Heart right ventricle (tissue), 16 donors: ENCODE measurements around the gene B3GALNT1. TPM values are rescaled to one million over a fixed set of nuclear protein-coding genes. Genes with fewer than 3 reads are reported as not detected.
"Not testable (repeated sequence)": the region's sequence is repeated elsewhere in the genome, so short reads cannot be mapped to it uniquely, and the experiment has no call there.

Experiments
- ATAC-seq, 8 donors: fragments of 200-7000 bp; cut with Tn5 transposase; one replicate each; pipeline ENCODE4 v1.9.1; 2020; ENCODE audit warnings: mild to moderate bottlenecking in 8 of 8, moderate library complexity in 8 of 8, moderate number of reproducible peaks in 1 of 8
- DNase-seq, 2 donors: peaks; one replicate each; pipeline ENCODE4 v3.0.0-alpha.2; 2020
- H3K27ac ChIP-seq, 10 donors: fragments of 200-600 bp; sonication (generic) in 2 of 10; one replicate each; pipeline versions ENCODE4 v1.5.0 to v1.8.0; 2020 to 2022; ENCODE audit warnings: mild to moderate bottlenecking in 3 of 10
- H3K27me3 ChIP-seq, 7 donors: fragments of 200-600 bp; one replicate each; pipeline ENCODE4 v1.8.0; 2021 to 2022; ENCODE audit warnings: mild to moderate bottlenecking in 2 of 7
- H3K36me3 ChIP-seq, 9 donors: fragments of 200-600 bp; sonication (generic) in 1 of 9; one replicate each; pipeline versions ENCODE4 v1.5.0 to v1.8.0; 2020 to 2022; ENCODE audit warnings: mild to moderate bottlenecking in 2 of 9
- H3K4me1 ChIP-seq, 9 donors: fragments of 200-600 bp; sonication (generic) in 1 of 9; one replicate each; pipeline versions ENCODE4 v1.5.0 to v1.8.0; 2020 to 2022; ENCODE audit warnings: mild to moderate bottlenecking in 4 of 9
- H3K4me3 ChIP-seq, 10 donors: fragments of 200-600 bp; sonication (generic) in 2 of 10; one replicate each; pipeline versions ENCODE4 v1.5.0 to v1.8.0; 2020 to 2022; ENCODE audit warnings: mild to moderate bottlenecking in 7 of 10, moderate library complexity in 2 of 10
- H3K9me3 ChIP-seq, 11 donors: fragments of 200-600 bp in 10 of 11; sonication (generic) in 2 of 11; one replicate each; pipeline versions ENCODE4 v1.5.0 to v1.8.0; 2013 to 2022; ENCODE audit warnings: mild to moderate bottlenecking in 2 of 11, control low read depth in 1 of 11, moderate library complexity in 1 of 11
- CTCF ChIP-seq, 9 donors: fragments of 200-600 bp; sonication (generic) in 2 of 9; IDR thresholded peaks; one replicate each; pipeline versions ENCODE4 v1.5.0 to v1.8.0; 2021 to 2022; ENCODE audit warnings: antibody characterized with exemption in 9 of 9, mild to moderate bottlenecking in 5 of 9, moderate library complexity in 1 of 9
- WGBS, 2 donors: extraction: QIAGEN DNeasy Blood & Tissue Kit; methylation state at CpG; one replicate each; pipeline ENCODE4 v1.1.7; 2013; ENCODE audit warnings: inconsistent platforms in 1 of 2; 5-methylcytosine and 5-hydroxymethylcytosine counted together
- intact Hi-C, 10 donors: fragments of 100-400 bp; cut with DNase I; formaldehyde crosslinking; loops; one replicate each; pipeline versions ENCODE4 v1.11.1 to v1.14.2; 2022
- polyA plus RNA-seq, 2 donors: library from polyadenylated mRNA; stranded (reverse); fragments of 200-250 nt; gene quantifications; one replicate each; pipeline ENCODE4 v1.2.3, GENCODE V29; 2013
- total RNA-seq, 10 donors: library from RNA; stranded (reverse); fragmentation: NEBNext Ultra II Directional in 3 of 10; extraction: Animal tissue kit (Norgen Biotek cat#: 25700) in 3 of 10; gene quantifications; one replicate each; pipeline versions ENCODE4 v1.2.1 to v1.2.4, GENCODE V29; 2021 to 2023
- donor health status: Arrhythmogenic right ventricular cardiomyopathy.
- donor health status: ischemic (EF 13 %, LVEDD 7.1; RV severe dilation, severe dysfunction).
- donor health status: healthy with polysubstance abuse.
- donor health status: DM: no; HTN: yes; CAD: no.
- donor health status: DM: no; HTN: no; CAD: no.
- donor health status: ischemic (EF 25% LVEDD 6.9; RV normal size, moderate dysfunction).
- donor health status: ischemic (EF 25% LVEDD 5.7; RV mildly dilated, moderate dysfunction).
- donor health status: healthy.
- donor health status: DM: yes; HTN: yes; CAD: no.
- donor health status: Ischemic cardiomyopathy.
- donor health status: ischemic (EF 35%, LVEDD 5.7; RV mildly dilated, moderate dysfunction).
- donor health status: nonischemic (EF 11% LVEDD 7.7; RV severe dilation, severe dysfunction).
- donor health status: DM: yes; HTN: yes; CAD: no.
- donor health status: PGD.
- donor health status: ischemic (EF 29% LVEDD 5.4; RV normal size, mild dysfunction).
- donor health status: nonischemic (EF 23%, LVEDD 6.1; RV moderate dilation, normal function).

The B3GALNT1 gene
- total and polyA plus RNA-seq, 12 donors = 18.7 to 85.1 (median 71.7) TPM

DNA sequence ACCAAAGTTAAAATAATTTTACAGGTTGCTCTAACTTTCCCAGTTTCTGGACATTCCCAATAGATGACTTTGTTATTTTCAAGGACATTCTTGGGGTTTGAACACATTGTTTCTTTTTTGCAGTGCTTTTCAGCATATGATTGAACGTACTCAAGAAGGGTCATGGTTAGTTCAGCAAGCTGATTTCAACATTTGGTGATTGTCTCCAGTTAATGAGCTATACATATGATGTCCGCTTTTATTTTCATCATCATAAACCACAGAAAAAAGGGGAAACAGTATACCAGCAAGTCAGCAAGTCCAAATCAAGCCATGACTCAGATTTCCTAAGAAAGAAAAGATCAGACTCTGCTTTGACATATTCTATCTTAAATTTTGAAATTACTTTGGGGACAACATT is 69.4 kb downstream of the B3GALNT1 start:
- H3K4me1 ChIP-seq = peaks cover 0 to 31% (median 0%) of the 10 kb centered on the region in 9 donors
- 53% methylated on average over 2 of the region's 2 CpGs for WGBS, 2 donors

DNA sequence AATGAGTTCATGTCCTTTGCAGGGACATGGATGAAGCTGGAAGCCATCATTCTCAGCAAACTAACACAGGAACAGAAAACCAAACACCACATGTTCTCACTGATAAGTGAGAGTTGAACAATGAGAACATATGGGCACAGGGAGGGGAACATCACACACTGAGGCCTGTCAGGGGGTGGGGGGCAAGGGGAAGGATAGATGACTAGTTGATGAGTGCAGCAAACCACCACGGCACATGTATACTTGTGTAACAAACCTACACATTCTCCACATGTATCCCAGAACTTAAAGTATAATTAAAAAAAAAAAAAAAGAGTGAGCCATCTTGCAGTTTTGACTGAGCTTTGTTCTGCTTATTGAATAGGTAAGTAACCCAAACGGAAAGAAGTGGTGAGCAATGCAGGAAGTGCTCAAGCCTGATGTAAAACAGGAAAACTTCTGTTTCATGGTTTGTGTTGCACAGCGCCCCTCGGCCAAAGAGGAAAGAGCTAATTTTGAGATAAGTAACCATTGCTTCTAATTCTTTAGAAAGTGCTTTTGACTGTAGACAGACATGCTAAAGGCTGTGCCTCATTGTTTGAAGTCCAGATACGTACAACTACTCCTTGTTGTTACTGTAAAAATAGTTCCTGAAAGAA is 70.1 kb downstream of the B3GALNT1 start:
- peaks cover 0 to 10% (median 3%) of the 10 kb centered on the region in 11 donors for H3K9me3 ChIP-seq
- H3K27ac ChIP-seq = peak overlapping the region in 5 of 10 donors; percentile 0 to 80 (median 22)
- H3K4me1 ChIP-seq = peaks cover 0 to 31% (median 0%) of the 10 kb centered on the region in 9 donors
- ATAC-seq = peak in 5 of 8 donors; percentile 34 to 67 (median 53)
- H3K36me3 ChIP-seq, H3K4me3 ChIP-seq, intact Hi-C loops, H3K27me3 ChIP-seq, DNase-seq: not testable (repeated sequence)
- 48 to 49% methylated on average over 5 of the region's 5 CpGs for WGBS, 2 donors

More for the DNA sequence above, 69.4 kb downstream of the B3GALNT1 start:
- H3K27ac ChIP-seq = peak overlapping the region in 5 of 10 donors; percentile 0 to 80 (median 22)
- intact Hi-C loops = no loop called here
- no peak for TF ChIP-seq CTCF (IDR thresholded peaks at IDR 0.05)
- H3K4me3 ChIP-seq = no peak overlapping the region
- no peaks in the 10 kb centered on the region for H3K27me3 ChIP-seq
- DNase-seq = no peak
- no peaks in the 10 kb centered on the region for H3K36me3 ChIP-seq
- peak in 7 of 8 donors; percentile 42 to 72 (median 56) for ATAC-seq
- H3K9me3 ChIP-seq = peaks cover 0 to 10% (median 3%) of the 10 kb centered on the region in 11 donors

Other genes with a start within 250 kb of the B3GALNT1 start
- 10 to 100 TPM; 50.9 to 76.9 (median 61.9) TPM for gene NMD3, start 116.0 kb upstream of the B3GALNT1 start, total RNA-seq
- gene NMD3, start 116.0 kb upstream of the B3GALNT1 start, polyA plus RNA-seq = 10 to 100 TPM; 22.2 to 25.1 TPM